Gastrocnemius medialis (tissue), 4 donors: Measurements from ENCODE around the gene HOXA6. TPM values are rescaled to one million over a fixed set of nuclear protein-coding genes. Genes with fewer than 3 reads are reported as not detected.

Experiments
- ATAC-seq, 2 donors: fragments of 150-250 bp; one replicate each; pipeline ENCODE4 v1.9.1; 2016
- DNase-seq, 2 donors: peaks; one replicate each; pipeline ENCODE4 v3.0.0-alpha.2; 2019
- H3K27ac ChIP-seq, 4 donors: fragments of 200-600 bp; sonication (generic); 1 replicate in 1 of 4; 2 replicates in 3 of 4; pipeline ENCODE4 v1.5.1; 2016 to 2018; ENCODE audit warnings: mild to moderate bottlenecking in 2 of 4, moderate library complexity in 1 of 4
- H3K27me3 ChIP-seq, 3 donors: fragments of 200-600 bp; sonication (generic) in 2 of 3; 1 replicate in 1 of 3; 2 replicates in 2 of 3; pipeline versions ENCODE4 v1.5.1 to v1.6.0; 2016 to 2019; ENCODE audit warnings: mild to moderate bottlenecking in 1 of 3, moderate library complexity in 1 of 3
- H3K36me3 ChIP-seq, 2 donors: fragments of 200-600 bp; sonication (generic) in 1 of 2; one replicate each; pipeline ENCODE4 v1.5.1; 2017 to 2018
- H3K4me1 ChIP-seq, 2 donors: fragments of 200-600 bp; sonication (generic) in 1 of 2; one replicate each; pipeline ENCODE4 v1.5.1; 2016 to 2017; ENCODE audit warnings: mild to moderate bottlenecking in 2 of 2
- H3K4me3 ChIP-seq, 4 donors: fragments of 200-600 bp; sonication (generic) in 3 of 4; 1 replicate in 1 of 4; 2 replicates in 3 of 4; pipeline ENCODE4 v1.5.1; 2016 to 2019; ENCODE audit warnings: mild to moderate bottlenecking in 2 of 4
- H3K9me3 ChIP-seq, 3 donors: fragments of 200-600 bp; sonication (generic) in 2 of 3; 1 replicate in 1 of 3; 2 replicates in 2 of 3; pipeline ENCODE4 v1.5.1; 2016 to 2019
- CTCF ChIP-seq, 5 experiments: fragments of 450-650 bp in 3 of 5; fragments of 200-600 bp in 2 of 5; sonication (generic) in 2 of 5; IDR thresholded peaks in 4 of 5; conservative IDR thresholded peaks in 1 of 5; 1 replicate in 4 of 5; 2 replicates in 1 of 5; pipeline ENCODE4 v1.5.1; 2016 to 2019; ENCODE audit warnings: antibody characterized with exemption in 5 of 5, mild to moderate bottlenecking in 3 of 5, moderate library complexity in 3 of 5
- POLR2A ChIP-seq, 2 donors: fragments of 450-650 bp; IDR thresholded peaks; one replicate each; pipeline ENCODE4 v1.6.1; 2017; ENCODE audit warnings: antibody characterized with exemption in 2 of 2, mild to moderate bottlenecking in 2 of 2, moderate library complexity in 2 of 2
- in situ Hi-C, 4 donors: fragments of 200-750 bp; cut with MboI; loops; one replicate each; pipeline versions ENCODE4 v1.15.0 to v1.8.0; 2017; ENCODE audit warnings: low sequenced_read_pairs in 4 of 4
- intact Hi-C: fragments of 100-400 bp; cut with DNase I; formaldehyde crosslinking; loops from one replicate; pipeline ENCODE4 v1.15.1; 2023; ENCODE audit warnings: low total_unique reads
- microRNA counts, 2 donors: library from miRNA; unstranded; fragments of <30 nt; microRNA quantifications; one replicate each; lab custom pipeline; 2016
- microRNA-seq, 2 donors: library from miRNA; unstranded; fragments of <30 nt; microRNA quantifications; one replicate each; pipeline ENCODE4, GENCODE V29; 2016; ENCODE audit warnings: borderline replicate concordance in 2 of 2
- total RNA-seq, 4 donors: library from RNA; depleted of rRNA; stranded (reverse); fragments of >200 nt; gene quantifications; one replicate each; pipeline versions ENCODE4 v1.1.0 to v1.2.3, GENCODE V29; 2016

Gene HOXA6
- total RNA-seq, 4 donors from 2014 or later = 2.6 to 5.6 (median 4.2) TPM

DNA sequence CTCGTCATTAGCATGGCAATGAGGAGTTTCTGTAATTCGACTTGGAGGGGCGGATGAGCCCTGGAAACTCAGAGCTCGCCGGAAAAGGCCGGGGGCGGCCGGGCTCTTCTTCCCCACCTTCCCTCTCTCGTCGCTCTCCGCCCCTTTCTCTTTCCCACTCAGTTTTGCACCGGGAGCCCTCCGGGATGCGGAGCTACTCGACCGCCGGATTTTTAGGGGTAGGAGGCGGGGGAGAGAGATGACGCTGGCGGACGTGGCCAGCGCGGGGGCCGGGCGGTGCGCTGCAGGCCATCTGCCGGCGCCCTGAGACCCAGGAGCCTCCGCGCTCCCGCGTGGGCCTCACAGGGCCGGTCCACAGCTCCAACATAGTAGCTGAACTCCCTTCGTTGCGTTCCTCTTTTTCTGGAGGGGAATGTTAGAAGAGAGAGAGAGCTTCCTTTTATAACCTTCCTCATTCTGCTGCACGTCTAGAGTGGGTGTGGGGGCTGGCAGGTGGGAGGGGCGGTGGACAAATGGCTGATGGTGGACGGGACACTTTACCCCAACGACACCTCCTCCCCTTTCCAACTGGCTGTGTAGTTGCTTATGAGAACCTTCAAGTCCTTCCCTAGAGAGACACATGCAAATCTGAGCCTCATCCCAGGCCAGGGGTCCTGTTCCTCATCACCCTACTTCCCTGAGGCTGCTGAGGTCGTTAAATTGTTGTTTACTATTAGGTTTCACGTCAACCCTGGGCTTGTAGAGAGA lies 50.6 kb downstream of the HOXA6 start:
- H3K27ac ChIP-seq = peak overlapping the region; percentile 73 to 82 (median 80)
- no peak for TF ChIP-seq CTCF (IDR thresholded peaks at IDR 0.05 in 4 of 5, conservative IDR thresholded peaks at IDR 0.05 in 1 of 5)
- TF ChIP-seq POLR2A (IDR thresholded peaks at IDR 0.05) = no peak
- intact Hi-C loops (loop anchor here (1.0 to 2.0 kb wide), 2 partner anchors 34 to 233 kb away; partner anchors contain the start of genes HOXA4 and SKAP2), in situ Hi-C loops (no loop called here)
- H3K4me3 ChIP-seq = peak overlapping the region; percentile 78 to 97 (median 88)
- peaks cover 11 to 24% of the 10 kb centered on the region in 2 donors for H3K4me1 ChIP-seq
- ATAC-seq (peak; percentile 22 to 25), DNase-seq (no peak)
- H3K27me3 ChIP-seq = no peaks in the 10 kb centered on the region
- no peaks in the 10 kb centered on the region for H3K36me3 ChIP-seq
- H3K9me3 ChIP-seq = no peaks in the 10 kb centered on the region

DNA sequence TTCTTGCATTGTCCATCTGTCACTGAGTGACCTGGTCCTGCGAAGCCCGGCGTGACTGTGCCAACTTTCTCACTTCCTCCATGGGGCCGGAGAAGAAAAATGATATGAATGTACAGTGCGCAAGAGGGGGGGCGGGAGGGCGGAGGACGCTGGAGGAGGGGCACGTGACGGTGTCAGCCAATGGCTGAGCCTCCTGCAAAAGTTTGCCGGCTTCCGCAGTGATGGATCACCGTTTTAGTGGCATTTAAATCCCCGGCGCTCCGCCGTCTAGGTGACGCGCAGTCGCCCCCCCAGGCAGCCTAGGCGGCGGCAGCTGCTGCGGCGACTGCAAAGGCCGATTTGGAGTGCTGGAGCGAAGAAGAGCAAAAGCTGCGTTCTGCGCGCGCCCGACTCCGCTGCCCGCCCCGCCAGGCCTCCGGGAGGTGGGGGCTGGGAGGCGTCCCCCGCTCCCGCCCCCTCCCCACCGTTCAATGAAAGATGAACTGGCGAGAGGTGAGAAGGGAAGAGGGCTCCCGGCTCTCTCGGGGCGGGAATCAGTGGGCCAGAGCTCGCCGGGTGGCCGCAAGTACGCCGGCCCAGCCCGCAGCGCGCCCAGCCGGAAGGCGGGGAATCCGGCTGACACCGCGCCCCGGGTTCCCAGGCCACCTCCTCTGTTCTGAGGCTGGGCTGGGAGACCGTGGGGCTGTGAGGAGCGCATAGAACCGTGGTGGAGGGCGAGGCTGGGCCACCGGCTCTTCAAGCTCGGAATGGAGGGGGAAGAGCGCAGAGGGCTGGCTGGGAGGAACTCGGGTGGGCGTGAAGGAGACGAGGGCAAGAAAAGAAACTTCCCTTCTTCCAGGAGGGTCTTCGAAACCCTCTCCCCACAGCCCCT lies 51.4 kb downstream of the HOXA6 start, which contains the start of gene HOXA1:
Gene HOXA1 (minus strand): TSS at position 104 of the 871 bp plus-strand sequence. CDS start 88 bp downstream, at position 16.
- H3K4me1 ChIP-seq = peaks cover 11 to 24% of the 10 kb centered on the region in 2 donors
- H3K27me3 ChIP-seq = no peaks in the 10 kb centered on the region

More for the DNA sequence above, 51.4 kb downstream of the HOXA6 start, which contains the start of gene HOXA1:
- in situ Hi-C loops (no loop called here), intact Hi-C loops (loop anchor here (1.0 to 2.0 kb wide), 2 partner anchors 35 to 232 kb away; partner anchors contain the start of genes HOXA4 and SKAP2)
- no peaks in the 10 kb centered on the region for H3K9me3 ChIP-seq
- DNase-seq (peak; percentile 52 to 55), ATAC-seq (peak; percentile 82 to 83)
- peak within 1 kb of the TSS; percentile 78 to 97 (median 88) for H3K4me3 ChIP-seq
- TF ChIP-seq CTCF (IDR thresholded peaks at IDR 0.05 in 4 of 5, conservative IDR thresholded peaks at IDR 0.05 in 1 of 5) (peak in 1 of 5 experiments; percentile 13), POLR2A (IDR thresholded peaks at IDR 0.05) (peak; percentile 41 to 59)
- no peaks in the 10 kb centered on the region for H3K36me3 ChIP-seq
- peak within 1 kb of the TSS; percentile 73 to 82 (median 80) for H3K27ac ChIP-seq

MicroRNAs within 50 kb of the gene (microRNA counts, 767-probe panel; counts per million panel counts)
- microRNA hsa-miR-196b-5p (lab: Ali Mortazavi, UCI) = 3,290 to 6,582 counts per million in 2 donors

Small RNA genes within 50 kb of the gene (microRNA-seq; reads per million reads assigned to microRNA genes)
- 2,530 to 3,127 reads per million in 2 donors for gene MIR196B

Other genes starting within 250 kb of the HOXA6 start
- under 1 TPM in 2 of 4 donors, not detected in 2; 0.16 to 0.36 TPM for gene HOXA1, start 51.8 kb downstream of the HOXA6 start, total RNA-seq
- gene HOXA2, start 45.1 kb downstream of the HOXA6 start, total RNA-seq = under 1 TPM in 3 of 4 donors, not detected in 1; 0.29 to 0.88 (median 0.38) TPM
- 1 to 10 TPM; 1.7 to 4.2 (median 2.9) TPM for gene HOXA4, start 17.0 kb downstream of the HOXA6 start, total RNA-seq
- gene HOXA5, start 4.1 kb downstream of the HOXA6 start, total RNA-seq = 1 to 10 TPM; 2.7 to 7.1 (median 7.0) TPM
- 1 to 10 TPM in 3 of 4 donors, under 1 TPM in 1; 0.53 to 6.2 (median 3.0) TPM for gene HOXA3, start 4.8 kb upstream of the HOXA6 start, total RNA-seq
- gene HOXA7, start 8.9 kb upstream of the HOXA6 start, total RNA-seq = 10 to 100 TPM in 1 of 4 donors, 1 to 10 TPM in 3; 5.3 to 12.8 (median 8.6) TPM
- 10 to 100 TPM; 18.9 to 30.3 (median 19.5) TPM for gene HOXA9, start 17.8 kb upstream of the HOXA6 start, total RNA-seq
- 10 to 100 TPM; 24.6 to 61.2 (median 40.0) TPM for gene HOXA10, start 26.5 kb upstream of the HOXA6 start, total RNA-seq
- gene HOXA11, start 37.5 kb upstream of the HOXA6 start, total RNA-seq = 1 to 10 TPM; 5.1 to 7.9 (median 6.4) TPM
- 1 to 10 TPM in 3 of 4 donors, under 1 TPM in 1; 0.82 to 2.4 (median 1.7) TPM for gene HOXA13, start 52.3 kb upstream of the HOXA6 start, total RNA-seq
- gene EVX1, start 95.0 kb upstream of the HOXA6 start, total RNA-seq = not detected